GM23338 (cell line): ENCODE data around the gene RAB22A. TPM values are rescaled to one million over a fixed set of nuclear protein-coding genes. Genes with fewer than 3 reads are reported as not detected.

Source experiments
- ATAC-seq: fragments of 200-7000 bp; cut with Tn5 transposase; 3 replicates; pipeline ENCODE4 v1.9.1; 2020
- DNase-seq: peaks from one replicate; pipeline ENCODE4 v3.0.0-alpha.2; 2015; ENCODE audit warnings: low spot score
- H2AFZ ChIP-seq: fragments of 200-600 bp; sonication (generic); 2 replicates; pipeline ENCODE4 v1.8.0; 2016; ENCODE audit warnings: antibody characterized with exemption, mild to moderate bottlenecking, moderate library complexity
- H3F3A ChIP-seq: fragments of 200-600 bp; sonication (generic); replicated peaks from 2 replicates; pipeline ENCODE4 v1.8.0; 2017; ENCODE audit warnings: antibody characterized with exemption, mixed run types, low read depth
- H3K27ac ChIP-seq: fragments of 200-600 bp; sonication (generic); 2 replicates; pipeline ENCODE4 v1.6.1; 2016; ENCODE audit warnings: low read depth
- H3K27me3 ChIP-seq: fragments of 200-600 bp; sonication (generic); 2 replicates; pipeline ENCODE4 v1.8.0; 2016; ENCODE audit warnings: mild to moderate bottlenecking, mixed run types, moderate library complexity; ENCODE audit not compliant: insufficient read depth
- H3K36me3 ChIP-seq: fragments of 200-600 bp; sonication (generic); 2 replicates; pipeline ENCODE4 v1.8.0; 2016; ENCODE audit warnings: mild to moderate bottlenecking; ENCODE audit not compliant: insufficient read depth
- H3K4me1 ChIP-seq: fragments of 200-600 bp; sonication (generic); 2 replicates; pipeline ENCODE4 v1.8.0; 2016; ENCODE audit warnings: mild to moderate bottlenecking, moderate library complexity; ENCODE audit not compliant: insufficient read depth
- H3K4me2 ChIP-seq: fragments of 200-600 bp; sonication (generic); 2 replicates; pipeline ENCODE4 v1.7.1; 2017; ENCODE audit warnings: mixed run types
- H3K4me3 ChIP-seq: fragments of 200-600 bp; sonication (generic); 2 replicates; pipeline ENCODE4 v1.6.1; 2016; ENCODE audit warnings: mixed run types
- H3K79me2 ChIP-seq: fragments of 200-600 bp; sonication (generic); replicated peaks from 2 replicates; pipeline ENCODE4 v1.8.0; 2017; ENCODE audit warnings: mild to moderate bottlenecking; ENCODE audit not compliant: insufficient read depth
- H3K9me2 ChIP-seq: fragments of 200-600 bp; sonication (generic); 2 replicates; pipeline ENCODE4 v1.8.0; 2017; ENCODE audit not compliant: insufficient read depth
- H4K20me1 ChIP-seq: fragments of 200-600 bp; sonication (generic); replicated peaks from 2 replicates; pipeline ENCODE4 v1.8.0; 2017; ENCODE audit warnings: mild to moderate bottlenecking; ENCODE audit not compliant: insufficient read depth
- H3K27ac Mint-ChIP-seq: 2 replicates; pipeline ENCODE4 v1.8.0; 2020; ENCODE audit warnings: inconsistent platforms, mild to moderate bottlenecking, moderate library complexity, mixed read lengths
- H3K27me3 Mint-ChIP-seq: 3 replicates; pipeline ENCODE4 v1.8.0; 2022; ENCODE audit warnings: low read depth, mild to moderate bottlenecking, moderate library complexity, mixed read lengths, inconsistent platforms; ENCODE audit not compliant: insufficient read depth, poor library complexity
- H3K36me3 Mint-ChIP-seq: 3 replicates; pipeline ENCODE4 v1.8.0; 2021; ENCODE audit warnings: low read depth, mild to moderate bottlenecking, inconsistent platforms, moderate library complexity, mixed read lengths
- H3K4me1 Mint-ChIP-seq: 3 replicates; pipeline ENCODE4 v1.8.0; 2020; ENCODE audit warnings: mild to moderate bottlenecking, inconsistent platforms, mixed read lengths
- H3K4me3 Mint-ChIP-seq: 3 replicates; pipeline ENCODE4 v1.8.0; 2021; ENCODE audit warnings: moderate library complexity, mild to moderate bottlenecking, inconsistent platforms, mixed read lengths
- H3K9me3 Mint-ChIP-seq: 3 replicates; pipeline ENCODE4 v1.8.0; 2020; ENCODE audit warnings: moderate library complexity, mild to moderate bottlenecking, inconsistent platforms, mixed read lengths
- CREB1 ChIP-seq: fragments of 250-450 bp; sonication (Bioruptor Pico); IDR thresholded peaks from 2 replicates; pipeline ENCODE4 v1.5.0; 2020; ENCODE audit warnings: low read depth, mild to moderate bottlenecking, moderate library complexity
- EZH2 ChIP-seq: fragments of 200-600 bp; sonication (generic); IDR thresholded peaks from one replicate; pipeline ENCODE4 v1.8.0; 2017; ENCODE audit warnings: antibody characterized with exemption, mild to moderate bottlenecking, low read depth; ENCODE audit not compliant: unreplicated experiment
- EZH2phosphoT487 ChIP-seq: fragments of 200-600 bp; sonication (generic); IDR thresholded peaks from one replicate; pipeline ENCODE4 v1.8.1; 2018; ENCODE audit warnings: antibody characterized with exemption; ENCODE audit not compliant: unreplicated experiment
- JUNB ChIP-seq: IDR thresholded peaks from one replicate; pipeline ENCODE4 v1.6.1; 2016; ENCODE audit warnings: antibody characterized with exemption; ENCODE audit not compliant: unreplicated experiment
- NANOG ChIP-seq: IDR thresholded peaks from 2 replicates; pipeline ENCODE4 v1.6.1; 2016; ENCODE audit warnings: antibody characterized with exemption, borderline replicate concordance
- POLR2AphosphoS5 ChIP-seq: IDR thresholded peaks from 2 replicates; pipeline ENCODE4 v1.6.1; 2016; ENCODE audit warnings: antibody characterized with exemption, low read depth
- STAT1 ChIP-seq: IDR thresholded peaks from one replicate; pipeline ENCODE4 v1.6.1; 2016; ENCODE audit warnings: antibody characterized with exemption; ENCODE audit not compliant: unreplicated experiment
- ZNF114 ChIP-seq: fragments of 250-450 bp; sonication (Bioruptor Pico); IDR thresholded peaks from 2 replicates; pipeline ENCODE4 v1.5.0; 2020; ENCODE audit warnings: mild to moderate bottlenecking, moderate library complexity
- ZNF331 ChIP-seq: fragments of 250-450 bp; sonication (Bioruptor Pico); IDR thresholded peaks from 2 replicates; pipeline ENCODE4 v1.5.0; 2020; ENCODE audit warnings: low read depth, mild to moderate bottlenecking, moderate library complexity
- polyA plus RNA-seq: library from polyadenylated mRNA; unstranded; fragments of >200 nt; fragmentation: Nextera tagmentation; extraction: Ambion mirVana; gene quantifications from 2 replicates; pipeline ENCODE4 v1.2.1, GENCODE V29; 2016
- total RNA-seq: library from RNA; depleted of rRNA; stranded (reverse); fragments of >200 nt; shearing (Covaris generic); gene quantifications from 2 replicates; pipeline ENCODE4 v1.2.3, GENCODE V29; 2014
- TF ChIP-seq, protein P1 (sequence below): IDR thresholded peaks from 2 replicates; pipeline ENCODE4 v1.6.1; 2016; ENCODE audit warnings: antibody characterized with exemption
- TF ChIP-seq, protein P2 (sequence below): fragments of 250-450 bp; sonication (Bioruptor Pico); IDR thresholded peaks from 2 replicates; pipeline ENCODE4 v1.5.0; 2020; ENCODE audit warnings: mild to moderate bottlenecking, moderate library complexity
- TF ChIP-seq, protein P3 (sequence below): IDR thresholded peaks from one replicate; pipeline ENCODE4 v1.6.1; 2018; ENCODE audit warnings: antibody characterized with exemption; ENCODE audit not compliant: unreplicated experiment
- TF ChIP-seq, protein P4 (sequence below), 2 experiments: fragments of 200-600 bp in 1 of 2; sonication (generic) in 1 of 2; conservative IDR thresholded peaks; 2 replicates each; pipeline versions ENCODE4 v1.5.1 to v1.6.1; 2016 to 2017; ENCODE audit warnings: antibody characterized with exemption in 2 of 2, low read depth in 2 of 2, mild to moderate bottlenecking in 2 of 2, moderate library complexity in 1 of 2

The RAB22A gene
- total and polyA plus RNA-seq, 2 experiments from 2014 or later = 3.3 to 6.8 TPM

DNA sequence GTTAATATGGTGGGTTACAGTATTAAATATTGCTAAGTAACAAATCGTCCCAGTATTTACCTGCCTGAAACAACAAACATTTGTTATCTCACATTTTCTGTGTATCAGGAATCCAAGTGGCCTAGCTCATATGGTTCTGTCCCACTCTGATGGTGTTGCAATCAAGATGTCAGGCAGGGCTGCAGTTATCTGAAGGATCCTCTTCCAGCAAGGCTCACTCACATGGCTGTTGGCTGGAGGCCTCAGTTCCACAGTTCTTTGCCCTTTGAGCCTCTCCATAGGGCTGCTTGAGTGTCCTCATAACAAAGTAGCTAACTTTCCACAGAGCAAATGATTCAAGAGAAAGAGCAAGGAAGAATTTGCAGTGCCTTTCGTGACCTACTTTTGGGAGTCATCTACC is 17.7 kb downstream of the RAB22A start:
- ATAC-seq = no peak
- Histone ChIP-seq H3K9me2 (no peaks in the 10 kb centered on the region), H3K27me3 (no peaks in the 10 kb centered on the region), H2AFZ (no peak overlapping the region), H3K36me3 (no peaks in the 10 kb centered on the region), H4K20me1 (no peaks in the 10 kb centered on the region; the same call in 1 of the 2 replicates), H3K79me2 (peaks cover 76% of the 10 kb centered on the region), H3K4me1 (peaks cover 7% of the 10 kb centered on the region; the same call in 1 of the 2 replicates), H3K4me3 (no peak overlapping the region), H3K4me2 (no peak overlapping the region), H3K27ac (no peak overlapping the region), H3F3A (0 out of 2 replicates have a peak, but pooled peaks cover 3% of the 10 kb centered on the region)
- Mint-ChIP-seq H3K4me1 (peaks cover 15% of the 10 kb centered on the region), H3K36me3 (no peaks in the 10 kb centered on the region), H3K27ac (no peak overlapping the region), H3K4me3 (no peak overlapping the region), H3K27me3 (no peaks in the 10 kb centered on the region), H3K9me3 (no peaks in the 10 kb centered on the region)
- TF ChIP-seq EZH2phosphoT487 (no peak), ZNF331 (CRISPR knock-in tag) (no peak), STAT1 (no peak), NANOG (no peak), POLR2AphosphoS5 (no peak), ZNF114 (CRISPR knock-in tag) (no peak), JUNB (no peak), CREB1 (CRISPR knock-in tag) (no peak), EZH2 (no peak)
- TF ChIP-seq, protein P1, sequence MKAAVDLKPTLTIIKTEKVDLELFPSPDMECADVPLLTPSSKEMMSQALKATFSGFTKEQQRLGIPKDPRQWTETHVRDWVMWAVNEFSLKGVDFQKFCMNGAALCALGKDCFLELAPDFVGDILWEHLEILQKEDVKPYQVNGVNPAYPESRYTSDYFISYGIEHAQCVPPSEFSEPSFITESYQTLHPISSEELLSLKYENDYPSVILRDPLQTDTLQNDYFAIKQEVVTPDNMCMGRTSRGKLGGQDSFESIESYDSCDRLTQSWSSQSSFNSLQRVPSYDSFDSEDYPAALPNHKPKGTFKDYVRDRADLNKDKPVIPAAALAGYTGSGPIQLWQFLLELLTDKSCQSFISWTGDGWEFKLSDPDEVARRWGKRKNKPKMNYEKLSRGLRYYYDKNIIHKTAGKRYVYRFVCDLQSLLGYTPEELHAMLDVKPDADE = no peak
- TF ChIP-seq, protein P2, sequence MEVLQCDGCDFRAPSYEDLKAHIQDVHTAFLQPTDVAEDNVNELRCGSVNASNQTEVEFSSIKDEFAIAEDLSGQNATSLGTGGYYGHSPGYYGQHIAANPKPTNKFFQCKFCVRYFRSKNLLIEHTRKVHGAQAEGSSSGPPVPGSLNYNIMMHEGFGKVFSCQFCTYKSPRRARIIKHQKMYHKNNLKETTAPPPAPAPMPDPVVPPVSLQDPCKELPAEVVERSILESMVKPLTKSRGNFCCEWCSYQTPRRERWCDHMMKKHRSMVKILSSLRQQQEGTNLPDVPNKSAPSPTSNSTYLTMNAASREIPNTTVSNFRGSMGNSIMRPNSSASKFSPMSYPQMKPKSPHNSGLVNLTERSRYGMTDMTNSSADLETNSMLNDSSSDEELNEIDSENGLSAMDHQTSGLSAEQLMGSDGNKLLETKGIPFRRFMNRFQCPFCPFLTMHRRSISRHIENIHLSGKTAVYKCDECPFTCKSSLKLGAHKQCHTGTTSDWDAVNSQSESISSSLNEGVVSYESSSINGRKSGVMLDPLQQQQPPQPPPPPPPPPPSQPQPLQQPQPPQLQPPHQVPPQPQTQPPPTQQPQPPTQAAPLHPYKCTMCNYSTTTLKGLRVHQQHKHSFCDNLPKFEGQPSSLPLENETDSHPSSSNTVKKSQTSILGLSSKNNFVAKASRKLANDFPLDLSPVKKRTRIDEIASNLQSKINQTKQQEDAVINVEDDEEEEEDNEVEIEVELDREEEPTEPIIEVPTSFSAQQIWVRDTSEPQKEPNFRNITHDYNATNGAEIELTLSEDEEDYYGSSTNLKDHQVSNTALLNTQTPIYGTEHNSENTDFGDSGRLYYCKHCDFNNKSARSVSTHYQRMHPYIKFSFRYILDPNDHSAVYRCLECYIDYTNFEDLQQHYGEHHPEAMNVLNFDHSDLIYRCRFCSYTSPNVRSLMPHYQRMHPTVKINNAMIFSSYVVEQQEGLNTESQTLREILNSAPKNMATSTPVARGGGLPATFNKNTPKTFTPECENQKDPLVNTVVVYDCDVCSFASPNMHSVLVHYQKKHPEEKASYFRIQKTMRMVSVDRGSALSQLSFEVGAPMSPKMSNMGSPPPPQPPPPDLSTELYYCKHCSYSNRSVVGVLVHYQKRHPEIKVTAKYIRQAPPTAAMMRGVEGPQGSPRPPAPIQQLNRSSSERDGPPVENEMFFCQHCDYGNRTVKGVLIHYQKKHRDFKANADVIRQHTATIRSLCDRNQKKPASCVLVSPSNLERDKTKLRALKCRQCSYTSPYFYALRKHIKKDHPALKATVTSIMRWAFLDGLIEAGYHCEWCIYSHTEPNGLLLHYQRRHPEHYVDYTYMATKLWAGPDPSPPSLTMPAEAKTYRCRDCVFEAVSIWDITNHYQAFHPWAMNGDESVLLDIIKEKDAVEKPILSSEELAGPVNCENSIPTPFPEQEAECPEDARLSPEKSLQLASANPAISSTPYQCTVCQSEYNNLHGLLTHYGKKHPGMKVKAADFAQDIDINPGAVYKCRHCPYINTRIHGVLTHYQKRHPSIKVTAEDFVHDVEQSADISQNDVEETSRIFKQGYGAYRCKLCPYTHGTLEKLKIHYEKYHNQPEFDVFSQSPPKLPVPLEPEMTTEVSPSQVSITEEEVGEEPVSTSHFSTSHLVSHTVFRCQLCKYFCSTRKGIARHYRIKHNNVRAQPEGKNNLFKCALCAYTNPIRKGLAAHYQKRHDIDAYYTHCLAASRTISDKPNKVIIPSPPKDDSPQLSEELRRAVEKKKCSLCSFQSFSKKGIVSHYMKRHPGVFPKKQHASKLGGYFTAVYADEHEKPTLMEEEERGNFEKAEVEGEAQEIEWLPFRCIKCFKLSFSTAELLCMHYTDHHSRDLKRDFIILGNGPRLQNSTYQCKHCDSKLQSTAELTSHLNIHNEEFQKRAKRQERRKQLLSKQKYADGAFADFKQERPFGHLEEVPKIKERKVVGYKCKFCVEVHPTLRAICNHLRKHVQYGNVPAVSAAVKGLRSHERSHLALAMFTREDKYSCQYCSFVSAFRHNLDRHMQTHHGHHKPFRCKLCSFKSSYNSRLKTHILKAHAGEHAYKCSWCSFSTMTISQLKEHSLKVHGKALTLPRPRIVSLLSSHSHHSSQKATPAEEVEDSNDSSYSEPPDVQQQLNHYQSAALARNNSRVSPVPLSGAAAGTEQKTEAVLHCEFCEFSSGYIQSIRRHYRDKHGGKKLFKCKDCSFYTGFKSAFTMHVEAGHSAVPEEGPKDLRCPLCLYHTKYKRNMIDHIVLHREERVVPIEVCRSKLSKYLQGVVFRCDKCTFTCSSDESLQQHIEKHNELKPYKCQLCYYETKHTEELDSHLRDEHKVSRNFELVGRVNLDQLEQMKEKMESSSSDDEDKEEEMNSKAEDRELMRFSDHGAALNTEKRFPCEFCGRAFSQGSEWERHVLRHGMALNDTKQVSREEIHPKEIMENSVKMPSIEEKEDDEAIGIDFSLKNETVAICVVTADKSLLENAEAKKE (CRISPR knock-in tag) = no peak
- TF ChIP-seq, protein P3, sequence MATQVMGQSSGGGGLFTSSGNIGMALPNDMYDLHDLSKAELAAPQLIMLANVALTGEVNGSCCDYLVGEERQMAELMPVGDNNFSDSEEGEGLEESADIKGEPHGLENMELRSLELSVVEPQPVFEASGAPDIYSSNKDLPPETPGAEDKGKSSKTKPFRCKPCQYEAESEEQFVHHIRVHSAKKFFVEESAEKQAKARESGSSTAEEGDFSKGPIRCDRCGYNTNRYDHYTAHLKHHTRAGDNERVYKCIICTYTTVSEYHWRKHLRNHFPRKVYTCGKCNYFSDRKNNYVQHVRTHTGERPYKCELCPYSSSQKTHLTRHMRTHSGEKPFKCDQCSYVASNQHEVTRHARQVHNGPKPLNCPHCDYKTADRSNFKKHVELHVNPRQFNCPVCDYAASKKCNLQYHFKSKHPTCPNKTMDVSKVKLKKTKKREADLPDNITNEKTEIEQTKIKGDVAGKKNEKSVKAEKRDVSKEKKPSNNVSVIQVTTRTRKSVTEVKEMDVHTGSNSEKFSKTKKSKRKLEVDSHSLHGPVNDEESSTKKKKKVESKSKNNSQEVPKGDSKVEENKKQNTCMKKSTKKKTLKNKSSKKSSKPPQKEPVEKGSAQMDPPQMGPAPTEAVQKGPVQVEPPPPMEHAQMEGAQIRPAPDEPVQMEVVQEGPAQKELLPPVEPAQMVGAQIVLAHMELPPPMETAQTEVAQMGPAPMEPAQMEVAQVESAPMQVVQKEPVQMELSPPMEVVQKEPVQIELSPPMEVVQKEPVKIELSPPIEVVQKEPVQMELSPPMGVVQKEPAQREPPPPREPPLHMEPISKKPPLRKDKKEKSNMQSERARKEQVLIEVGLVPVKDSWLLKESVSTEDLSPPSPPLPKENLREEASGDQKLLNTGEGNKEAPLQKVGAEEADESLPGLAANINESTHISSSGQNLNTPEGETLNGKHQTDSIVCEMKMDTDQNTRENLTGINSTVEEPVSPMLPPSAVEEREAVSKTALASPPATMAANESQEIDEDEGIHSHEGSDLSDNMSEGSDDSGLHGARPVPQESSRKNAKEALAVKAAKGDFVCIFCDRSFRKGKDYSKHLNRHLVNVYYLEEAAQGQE = no peak
- TF ChIP-seq, protein P4, sequence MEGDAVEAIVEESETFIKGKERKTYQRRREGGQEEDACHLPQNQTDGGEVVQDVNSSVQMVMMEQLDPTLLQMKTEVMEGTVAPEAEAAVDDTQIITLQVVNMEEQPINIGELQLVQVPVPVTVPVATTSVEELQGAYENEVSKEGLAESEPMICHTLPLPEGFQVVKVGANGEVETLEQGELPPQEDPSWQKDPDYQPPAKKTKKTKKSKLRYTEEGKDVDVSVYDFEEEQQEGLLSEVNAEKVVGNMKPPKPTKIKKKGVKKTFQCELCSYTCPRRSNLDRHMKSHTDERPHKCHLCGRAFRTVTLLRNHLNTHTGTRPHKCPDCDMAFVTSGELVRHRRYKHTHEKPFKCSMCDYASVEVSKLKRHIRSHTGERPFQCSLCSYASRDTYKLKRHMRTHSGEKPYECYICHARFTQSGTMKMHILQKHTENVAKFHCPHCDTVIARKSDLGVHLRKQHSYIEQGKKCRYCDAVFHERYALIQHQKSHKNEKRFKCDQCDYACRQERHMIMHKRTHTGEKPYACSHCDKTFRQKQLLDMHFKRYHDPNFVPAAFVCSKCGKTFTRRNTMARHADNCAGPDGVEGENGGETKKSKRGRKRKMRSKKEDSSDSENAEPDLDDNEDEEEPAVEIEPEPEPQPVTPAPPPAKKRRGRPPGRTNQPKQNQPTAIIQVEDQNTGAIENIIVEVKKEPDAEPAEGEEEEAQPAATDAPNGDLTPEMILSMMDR (conservative IDR thresholded peaks at IDR 0.05; ENCODE audit: low read depth in 2 of 2) = no peak
- no peak for DNase-seq
